HG02870 (cell line): ENCODE results near the gene ARL2BP.
A peak's percentile ranks its signal among the peaks of the same experiment; 100 is the strongest.
"Not testable (repeated sequence)": the region's sequence is repeated elsewhere in the genome, so short reads cannot be mapped to it uniquely, and the experiment has no call there.

Experiments used
- ATAC-seq: cut with Tn5 transposase; IDR thresholded peaks from one replicate; pipeline ENCODE4 v1.9.1; 2021; ENCODE audit warnings: mild to moderate bottlenecking, moderate library complexity; ENCODE audit not compliant: unreplicated experiment

The ARL2BP gene

DNA sequence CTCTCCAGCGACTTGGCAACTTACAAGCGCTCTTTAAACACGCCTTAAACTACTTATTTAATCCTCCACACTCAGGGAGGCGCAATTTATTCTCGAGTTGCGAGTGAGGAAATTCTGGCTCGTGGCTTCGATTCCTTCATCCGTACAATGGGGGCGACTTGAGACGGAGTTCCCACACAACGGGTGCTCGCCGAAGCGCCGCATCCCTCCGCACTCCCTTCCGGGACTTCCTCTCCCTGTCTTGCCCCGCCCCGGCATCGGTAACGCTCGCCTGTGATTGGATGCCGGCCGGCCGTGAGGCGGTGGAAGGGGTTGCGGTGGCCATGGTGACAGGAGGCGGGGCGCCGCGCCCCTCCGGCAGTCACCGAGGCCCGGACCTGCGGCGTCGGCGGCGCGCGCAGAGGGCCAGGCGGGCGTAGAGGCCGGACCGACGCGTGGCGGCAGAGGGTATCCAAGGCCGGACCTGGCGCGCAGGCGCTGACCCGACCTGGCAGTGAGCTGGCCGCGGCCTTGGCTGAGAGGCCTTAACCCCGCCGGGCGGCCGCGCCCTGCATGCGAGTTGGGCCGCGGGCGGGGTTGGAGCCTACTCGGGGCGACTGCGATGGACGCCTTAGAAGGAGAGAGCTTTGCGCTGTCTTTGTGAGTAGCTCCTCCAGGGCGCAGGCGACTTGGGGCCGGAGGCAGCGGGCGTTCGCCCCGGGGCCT is at the start of gene ARL2BP:
Gene ARL2BP (plus strand): TSS at position 493 of the 705 bp plus-strand sequence. CDS start 109 bp downstream, at position 602.
- peak; percentile 92 for ATAC-seq

DNA sequence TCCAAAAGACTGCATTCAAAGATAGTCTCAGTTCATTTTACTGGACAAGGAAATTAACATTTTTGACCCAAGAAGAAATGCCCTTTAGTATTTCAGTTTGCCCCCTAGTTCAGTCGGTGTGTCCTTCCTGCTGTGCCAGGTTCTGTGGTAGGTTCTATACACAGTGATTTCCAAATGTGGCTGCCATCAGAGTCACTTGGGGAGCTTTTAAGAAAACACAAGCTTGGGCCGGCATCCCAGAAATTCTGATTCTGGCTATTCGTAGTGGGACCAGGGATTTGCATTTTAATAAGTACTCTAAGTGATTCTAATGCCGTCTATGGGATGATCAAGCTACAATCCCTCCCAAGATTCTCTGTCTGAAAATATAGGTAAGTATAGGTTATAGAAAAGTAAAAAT is 48.8 kb upstream of the ARL2BP start:
- no peak for ATAC-seq

DNA sequence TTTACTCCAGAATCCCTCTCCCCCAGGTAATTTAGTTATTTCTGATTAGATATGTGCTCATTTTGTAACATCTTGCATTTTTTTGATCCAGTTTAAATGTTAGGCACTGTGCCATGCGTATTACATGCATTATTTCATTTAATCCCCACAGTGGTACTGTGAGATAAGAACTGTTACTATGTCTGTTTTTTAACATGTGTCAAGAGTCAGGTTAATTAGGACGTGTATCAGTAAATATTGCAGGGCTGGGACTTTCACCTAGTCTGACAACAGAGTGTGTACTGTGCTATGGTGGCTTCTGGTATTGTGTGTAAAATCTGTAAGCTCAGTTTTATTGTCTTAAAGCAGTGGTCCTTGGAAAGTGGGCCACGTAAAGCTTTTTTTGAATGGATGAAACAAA is 48.3 kb upstream of the ARL2BP start:
- ATAC-seq: no peak

DNA sequence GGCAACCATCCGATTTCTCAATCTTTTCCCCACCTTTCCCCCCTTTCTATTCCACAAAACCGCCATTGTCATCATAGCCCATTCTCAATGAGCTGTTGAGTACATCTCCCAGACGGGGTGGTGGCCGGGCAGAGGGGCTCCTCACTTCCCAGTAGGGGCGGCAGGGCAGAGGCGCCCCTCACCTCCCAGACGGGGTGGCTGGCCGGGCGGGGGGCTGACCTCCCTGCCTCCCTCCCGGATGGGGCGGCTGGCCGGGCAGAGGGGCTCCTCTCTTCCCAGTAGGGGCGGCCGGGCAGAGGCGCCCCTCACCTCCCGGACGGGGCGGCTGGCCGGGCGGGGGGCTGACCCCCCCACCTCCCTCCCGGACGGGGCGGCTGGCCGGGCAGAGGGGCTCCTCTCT is 44.7 kb upstream of the ARL2BP start:
- ATAC-seq: not testable (repeated sequence)

DNA sequence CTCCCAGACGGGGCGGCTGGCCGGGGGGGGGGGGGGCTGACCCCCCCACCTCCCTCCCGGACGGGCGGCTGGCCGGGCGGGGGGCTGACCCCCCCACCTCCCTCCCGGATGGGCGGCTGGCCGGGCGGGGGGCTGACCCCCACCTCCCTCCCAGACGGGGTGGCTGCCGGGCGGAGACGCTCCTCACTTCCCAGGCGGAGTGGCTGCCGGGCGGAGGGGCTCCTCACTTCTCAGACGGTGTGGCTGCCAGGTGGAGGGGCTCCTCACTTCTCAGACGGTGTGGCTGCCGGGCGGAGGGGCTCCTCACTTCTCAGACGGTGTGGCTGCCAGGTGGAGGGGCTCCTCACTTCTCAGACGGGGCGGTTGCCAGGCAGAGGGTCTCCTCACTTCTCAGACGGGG is 44.1 kb upstream of the ARL2BP start:
- ATAC-seq: not testable (repeated sequence)

DNA sequence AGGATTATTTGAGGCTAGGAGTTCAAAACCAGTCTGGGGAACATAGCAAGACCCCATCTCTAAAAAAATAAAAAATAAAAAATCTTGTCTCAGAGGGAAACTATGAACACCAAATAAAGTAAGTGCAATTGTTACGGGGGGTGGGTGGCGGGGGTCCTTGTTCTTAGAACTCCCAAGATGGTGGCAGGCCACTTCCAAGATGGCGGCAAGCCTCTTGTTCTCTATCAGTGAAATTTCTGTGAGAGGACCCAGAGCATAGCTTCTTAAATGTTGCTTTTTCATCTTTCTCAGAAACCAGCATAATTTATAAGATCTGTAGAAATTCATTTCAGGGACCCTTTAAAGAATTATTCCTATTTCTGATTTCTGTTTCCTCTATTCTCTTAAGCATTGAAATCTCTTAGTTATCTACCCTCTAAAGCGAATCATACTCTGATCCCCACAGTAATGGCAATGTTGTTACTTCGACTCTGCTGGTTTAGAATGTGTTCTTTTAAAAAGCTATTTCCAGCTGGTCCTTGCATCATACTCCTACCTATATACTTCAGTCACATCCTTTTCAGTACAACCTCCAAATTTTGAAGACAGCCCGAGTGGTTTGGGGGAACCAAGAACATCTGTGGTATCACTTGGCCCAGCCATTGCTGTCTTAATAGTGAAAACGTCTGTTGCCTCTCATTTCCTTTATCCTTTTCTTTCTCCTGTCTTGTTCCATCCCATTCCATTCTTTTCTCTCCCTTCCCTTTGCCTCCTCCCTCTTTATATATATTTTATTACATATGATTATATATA is 42.8 kb upstream of the ARL2BP start:
- ATAC-seq: no peak

DNA sequence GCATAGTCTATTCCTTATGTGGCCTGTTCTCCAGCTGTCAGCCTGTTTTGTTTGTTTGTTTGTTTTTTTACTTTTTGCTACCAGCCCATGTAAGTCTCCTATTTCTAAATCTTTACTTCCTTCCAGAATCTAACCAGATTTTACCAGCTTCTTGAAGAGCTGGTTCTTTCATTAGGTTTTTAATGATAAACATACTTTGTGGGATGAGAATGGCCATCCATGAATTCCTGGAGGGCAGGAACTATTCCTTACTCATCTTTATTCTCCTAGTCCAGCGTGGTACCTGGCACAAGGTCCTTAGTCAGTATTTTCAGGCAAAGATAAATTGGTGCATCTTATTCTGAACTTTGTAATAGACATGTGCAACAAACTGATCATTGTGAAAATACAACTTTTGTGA is 41.6 kb upstream of the ARL2BP start:
- no peak for ATAC-seq

DNA sequence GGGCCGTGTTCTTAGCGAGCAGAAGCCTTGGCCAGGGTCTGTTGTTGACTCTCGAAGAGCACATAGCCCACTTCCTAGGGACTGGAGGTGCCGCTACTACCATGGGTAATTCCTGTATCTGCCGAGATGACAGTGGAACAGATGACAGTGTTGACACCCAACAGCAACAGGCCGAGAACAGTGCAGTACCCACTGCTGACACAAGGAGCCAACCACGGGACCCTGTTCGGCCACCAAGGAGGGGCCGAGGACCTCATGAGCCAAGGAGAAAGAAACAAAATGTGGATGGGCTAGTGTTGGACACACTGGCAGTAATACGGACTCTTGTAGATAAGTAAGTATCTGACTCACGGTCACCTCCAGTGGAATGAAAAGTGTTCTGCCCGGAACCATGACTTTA is 40.4 kb upstream of the ARL2BP start:
- no peak for ATAC-seq

DNA sequence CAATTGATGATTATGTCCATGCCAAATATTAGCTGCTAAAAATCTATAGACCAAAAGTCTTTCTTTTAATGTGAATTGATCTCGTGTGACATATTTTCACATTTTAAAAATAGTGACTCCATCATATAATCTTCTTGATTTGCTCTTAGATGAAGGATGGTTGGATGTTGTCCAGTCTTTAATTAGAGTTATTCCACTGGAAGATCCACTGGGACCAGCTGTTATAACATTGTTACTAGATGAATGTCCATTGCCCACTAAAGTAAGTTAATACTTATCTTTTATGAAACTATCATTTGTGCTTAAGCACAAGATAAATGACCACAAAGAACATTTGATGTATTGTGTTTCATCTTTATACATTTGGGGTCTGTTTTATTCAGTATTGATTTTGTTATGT is 36.1 kb upstream of the ARL2BP start:
- ATAC-seq: no peak

DNA sequence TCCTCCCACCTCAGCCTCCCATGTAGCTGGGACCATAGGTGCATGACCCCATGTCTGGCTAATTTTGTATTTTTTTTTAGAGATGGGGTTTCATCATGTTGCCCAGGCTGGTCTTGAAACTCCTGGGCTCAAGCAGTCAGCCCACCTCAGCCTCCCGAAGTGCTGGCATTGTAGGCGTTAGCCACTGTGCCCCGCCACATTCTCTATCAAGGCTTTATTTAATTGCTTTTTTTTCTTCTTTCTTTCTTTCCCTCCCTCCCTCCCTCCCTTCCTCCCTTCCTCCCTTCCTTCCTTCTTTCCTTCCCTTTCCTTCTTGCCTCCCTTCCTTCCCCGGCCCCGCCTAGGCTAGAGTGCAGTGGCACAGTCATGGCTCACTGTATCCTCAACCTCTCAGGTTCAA is 35.3 kb upstream of the ARL2BP start:
- ATAC-seq: no peak

DNA sequence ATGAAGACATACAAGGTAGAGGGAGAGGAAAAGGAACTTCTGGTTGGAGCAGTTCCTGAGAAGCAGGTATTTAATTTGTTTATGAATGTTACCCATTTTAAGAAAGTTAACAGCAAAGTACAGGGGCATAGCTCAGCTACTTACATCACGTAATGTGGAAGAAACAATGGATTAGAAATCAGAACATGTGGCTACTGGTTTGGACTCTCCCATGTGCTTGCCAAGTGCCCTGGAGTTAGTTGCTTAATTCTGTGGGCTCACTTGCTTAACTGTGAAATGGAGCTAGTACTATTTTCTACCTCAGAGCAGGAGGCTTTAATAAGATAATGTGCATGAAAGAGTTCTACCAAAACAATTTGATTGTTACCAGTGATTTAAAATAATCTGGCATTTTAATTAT is 31.6 kb upstream of the ARL2BP start:
- no peak for ATAC-seq

DNA sequence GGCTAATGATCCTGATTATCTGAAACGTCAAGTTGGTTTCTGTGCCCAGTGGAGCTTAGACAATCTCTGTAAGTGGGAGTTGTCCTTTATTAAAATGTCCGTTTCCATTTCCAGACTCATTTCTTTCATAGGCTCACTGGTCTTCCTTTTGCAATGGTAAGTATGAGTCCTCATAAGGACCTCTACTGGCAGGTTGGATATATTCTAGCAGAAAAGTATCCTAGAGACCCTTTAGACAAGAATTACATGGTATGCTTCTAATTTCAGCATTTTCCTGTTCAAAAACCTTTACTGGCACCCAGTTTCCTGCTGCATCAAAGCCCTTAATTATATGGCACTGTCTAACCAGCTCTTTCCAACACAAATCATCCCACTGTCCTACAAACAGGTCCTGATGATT is 28.1 kb upstream of the ARL2BP start:
- ATAC-seq: no peak

DNA sequence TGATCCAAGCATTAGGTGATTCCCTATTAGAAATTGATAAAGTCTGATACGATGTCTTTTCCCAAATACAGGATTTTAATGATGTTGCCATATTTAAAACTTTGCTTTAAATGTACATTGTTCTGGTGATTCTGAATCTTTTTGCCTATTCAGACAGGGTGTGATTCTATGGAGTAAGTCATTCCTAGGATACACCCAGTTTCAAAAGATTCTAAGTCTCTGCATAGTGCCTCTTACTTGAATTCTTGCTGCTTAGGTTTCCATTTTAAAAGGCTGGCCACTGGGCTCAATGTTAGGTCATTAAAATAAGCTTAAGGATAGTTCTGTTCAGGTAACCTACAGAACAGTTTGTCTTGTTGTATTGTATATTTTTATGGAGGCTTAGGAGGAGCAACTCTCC is 22.0 kb upstream of the ARL2BP start:
- no peak for ATAC-seq

DNA sequence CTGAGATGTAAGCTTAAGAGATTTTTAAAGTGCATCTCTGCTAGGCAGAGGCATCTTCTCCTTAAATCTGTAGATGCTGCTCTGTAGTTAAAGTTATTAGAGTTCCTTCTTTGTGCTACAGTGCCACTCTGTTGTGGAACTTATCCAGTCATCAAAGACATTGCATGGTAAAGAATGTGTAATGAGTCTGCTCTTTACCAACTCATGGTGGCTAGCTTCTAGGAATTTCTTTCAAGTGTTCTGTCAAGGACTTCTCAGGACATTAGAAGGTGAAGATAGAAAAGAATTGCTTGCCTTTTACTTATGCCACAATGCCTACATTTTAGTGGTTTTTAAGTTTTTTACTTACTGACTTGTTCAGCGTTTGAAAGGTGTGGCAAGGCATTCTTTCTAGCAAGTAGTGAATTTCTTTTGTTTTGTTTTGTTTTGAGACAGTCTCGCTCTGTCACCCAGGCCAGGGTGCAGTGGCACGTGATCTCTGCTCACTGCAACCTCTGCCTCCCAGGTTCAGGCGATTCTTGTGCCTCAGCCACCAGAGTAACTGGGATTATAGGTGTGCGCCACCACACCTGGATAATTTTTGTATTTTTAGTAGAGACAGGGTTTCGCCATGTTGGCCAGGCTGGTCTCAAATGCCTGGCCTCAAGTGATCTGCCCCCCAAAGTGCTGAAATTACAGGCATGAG is 20.3 kb upstream of the ARL2BP start:
- no peak for ATAC-seq

DNA sequence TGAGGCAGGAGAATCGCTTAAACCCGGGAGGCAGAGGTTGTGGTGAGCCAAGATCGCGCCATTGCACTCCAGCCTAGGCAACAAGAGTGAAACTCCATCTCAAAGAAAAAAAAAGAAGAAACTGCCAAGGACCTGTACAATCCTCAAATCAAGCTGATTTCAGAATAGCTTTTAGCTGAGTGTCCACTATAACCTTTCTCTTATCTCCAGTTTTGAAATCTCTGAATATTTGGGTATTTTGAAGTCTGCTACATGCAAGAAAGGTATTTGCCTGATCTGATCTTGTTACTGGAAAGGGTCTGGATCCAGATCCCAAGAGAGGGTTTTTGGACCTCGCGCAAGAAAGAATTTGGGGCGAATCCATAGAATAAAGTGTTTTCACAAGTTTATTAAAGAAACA is 19.1 kb upstream of the ARL2BP start:
- no peak for ATAC-seq

DNA sequence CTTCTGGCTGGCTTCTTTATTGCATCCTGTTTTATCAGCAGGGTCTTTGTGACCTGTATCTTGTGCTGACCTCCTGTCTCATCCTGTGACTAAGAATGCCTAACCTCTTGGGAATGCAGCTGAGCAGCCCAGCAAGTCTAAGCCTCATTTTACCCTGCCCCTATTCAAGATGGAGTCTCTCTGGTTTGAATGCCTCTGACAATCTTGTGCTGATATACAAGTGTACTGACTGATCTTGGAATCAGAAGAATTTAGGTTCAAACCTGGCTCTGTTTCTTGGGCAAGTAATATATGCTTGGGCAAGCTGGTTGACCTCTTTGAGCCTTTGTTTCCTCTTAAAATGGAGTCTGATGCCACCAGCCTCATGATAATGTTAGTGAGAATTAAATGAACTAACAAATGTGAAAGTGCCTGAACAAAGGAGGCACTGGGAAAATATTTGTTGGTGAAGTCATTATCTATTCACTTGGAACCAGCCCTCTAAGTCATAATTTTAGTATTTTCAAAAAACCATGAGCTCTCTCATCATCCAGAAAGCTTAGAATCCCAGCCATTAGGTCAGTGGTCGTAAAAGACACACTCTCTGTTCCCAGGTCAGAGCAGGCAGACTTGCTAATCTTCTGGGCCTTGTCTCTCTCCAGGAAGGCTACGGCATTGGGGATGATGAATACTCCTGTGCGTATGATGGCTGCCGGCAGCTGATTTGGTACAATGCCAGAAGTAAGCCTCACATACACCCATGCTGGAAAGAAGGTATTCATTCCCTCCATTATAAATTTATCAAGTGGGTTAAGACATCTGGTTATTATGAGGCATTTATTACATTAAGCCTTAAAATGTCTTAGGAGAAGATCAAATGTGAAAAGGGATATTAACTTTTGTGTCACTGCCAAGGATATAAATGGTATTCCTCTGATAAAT is 18.1 kb upstream of the ARL2BP start:
- ATAC-seq: no peak

DNA sequence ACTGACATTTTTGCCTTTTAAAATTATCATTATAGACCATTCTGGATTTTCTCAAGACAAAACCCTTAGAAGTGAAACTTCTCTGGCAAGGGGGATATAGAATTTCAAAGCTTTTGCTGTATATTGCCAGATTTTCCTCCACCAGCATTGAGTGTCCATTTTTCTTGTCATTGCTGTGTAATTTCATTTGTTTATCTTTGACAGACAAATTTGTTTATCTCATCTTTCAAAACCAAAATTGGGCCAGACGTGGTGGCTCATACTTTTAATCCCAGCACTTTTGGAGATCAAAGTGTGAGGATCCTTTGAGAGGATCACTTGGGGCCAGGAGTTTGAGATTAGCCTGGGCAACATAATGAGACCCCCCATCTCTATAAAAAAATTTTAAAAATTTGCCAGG is 16.0 kb upstream of the ARL2BP start:
- no peak for ATAC-seq

DNA sequence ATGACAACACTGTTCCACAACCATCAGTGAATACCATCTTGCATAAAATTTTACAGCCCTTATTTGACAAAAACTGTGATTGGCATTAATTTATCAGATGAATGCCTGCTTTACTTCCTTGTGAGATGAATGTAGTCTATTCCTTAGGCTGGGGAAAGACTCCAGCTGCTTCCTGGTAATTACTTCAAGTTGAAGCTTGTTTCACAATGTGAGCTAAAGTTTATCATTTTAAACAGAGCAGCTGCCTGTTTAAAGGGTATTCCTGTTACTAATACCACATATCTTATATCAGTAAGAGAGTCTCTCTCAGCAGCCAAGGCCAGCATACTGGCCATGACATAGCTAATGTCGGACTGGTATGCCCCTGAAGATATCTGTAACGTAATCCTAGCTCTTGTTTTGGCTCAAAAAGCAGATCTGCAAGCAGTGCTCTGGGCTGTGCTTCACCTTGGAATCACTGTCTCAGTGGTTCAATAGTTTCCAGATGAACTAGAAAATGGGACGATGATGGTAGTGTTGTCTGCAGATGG is 13.2 kb upstream of the ARL2BP start:
- no peak for ATAC-seq

DNA sequence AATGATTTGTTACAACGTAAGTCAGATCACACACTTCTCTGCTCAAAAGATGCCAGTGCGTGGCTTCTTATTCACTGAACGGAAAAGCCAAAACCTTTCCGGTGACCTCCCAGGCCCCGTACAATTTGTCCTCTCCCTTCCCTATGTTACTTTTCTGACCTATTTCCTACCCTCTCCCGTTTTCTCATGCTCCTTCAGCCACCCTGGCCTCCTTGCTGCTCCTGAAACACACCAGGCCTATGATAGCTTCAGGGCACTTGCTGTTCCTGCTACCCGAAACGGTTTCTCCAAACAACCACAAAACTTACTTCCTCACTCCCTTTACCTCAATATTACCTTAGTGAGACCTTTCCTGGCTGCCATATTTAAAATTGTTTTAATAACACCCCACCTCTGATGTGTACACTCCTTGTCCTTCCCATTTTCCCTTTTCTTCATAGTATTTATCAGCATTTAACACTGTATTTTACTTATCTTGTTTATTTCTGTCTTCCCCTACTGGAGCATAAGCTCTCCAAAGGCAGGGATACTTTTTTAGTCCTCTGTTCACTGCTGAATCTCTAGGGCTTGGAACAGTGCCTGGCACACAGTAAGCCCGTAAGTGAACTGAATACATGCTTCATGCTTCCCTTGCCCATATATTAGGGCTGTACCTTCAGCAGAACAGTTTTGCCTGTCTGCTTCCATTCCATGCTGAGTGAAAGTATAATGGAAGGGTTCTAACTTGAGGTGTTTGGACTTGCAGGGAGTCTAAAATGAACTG is 10.9 kb upstream of the ARL2BP start:
- ATAC-seq: no peak

DNA sequence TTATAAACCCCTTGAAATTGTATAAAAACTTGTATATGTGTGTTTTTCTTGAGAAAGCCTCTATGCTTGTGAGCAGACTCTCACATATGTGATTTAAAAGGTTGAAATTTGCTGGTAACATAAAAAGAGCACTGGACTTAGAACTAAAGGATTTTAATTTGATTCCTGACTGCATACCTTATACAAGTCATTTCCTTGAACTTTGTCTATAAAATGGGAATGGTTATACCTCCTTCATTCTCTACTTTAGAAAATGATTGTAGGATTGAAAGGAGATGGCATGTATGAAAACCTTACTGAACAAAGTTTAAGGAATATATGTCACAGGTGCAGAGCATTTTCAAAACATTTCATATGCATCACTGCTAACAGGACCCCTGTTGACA is 10.4 kb upstream of the ARL2BP start:
- ATAC-seq: no peak
